Mesothelial cell of epicardium (in vitro differentiated cells): ENCODE data around the gene RAD51D. TPM values are rescaled to one million over a fixed set of nuclear protein-coding genes. Genes with fewer than 3 reads are reported as not detected.

Experiments
- DNase-seq, 2 experiments: peaks; one replicate each; pipeline ENCODE4 v3.0.0; 2021; ENCODE audit warnings: low spot score in 2 of 2; ENCODE audit not compliant: unreplicated experiment in 2 of 2
- H3K27ac Mint-ChIP-seq: 2 replicates; pipeline ENCODE4 v1.8.0; 2021; ENCODE audit warnings: mixed read lengths
- H3K27me3 Mint-ChIP-seq: 2 replicates; pipeline ENCODE4 v1.8.0; 2021; ENCODE audit warnings: low read depth, mixed read lengths
- H3K36me3 Mint-ChIP-seq: 2 replicates; pipeline ENCODE4 v1.8.0; 2021; ENCODE audit warnings: mixed read lengths
- H3K4me1 Mint-ChIP-seq: 2 replicates; pipeline ENCODE4 v1.8.0; 2021; ENCODE audit warnings: mixed read lengths
- H3K4me3 Mint-ChIP-seq: 2 replicates; pipeline ENCODE4 v1.8.0; 2021; ENCODE audit warnings: mild to moderate bottlenecking, moderate library complexity, mixed read lengths
- H3K9me3 Mint-ChIP-seq: 2 replicates; pipeline ENCODE4 v1.8.0; 2021; ENCODE audit warnings: mixed read lengths
- total RNA-seq: library from RNA; stranded (reverse); gene quantifications from 3 replicates; pipeline ENCODE4 v1.2.1, GENCODE V29; 2021
- TF ChIP-seq, protein P1 (sequence below): fragments of 200-600 bp; sonication (generic); IDR thresholded peaks from one replicate; pipeline ENCODE4 v1.5.0; 2021; ENCODE audit warnings: antibody characterized with exemption; ENCODE audit not compliant: unreplicated experiment

RAD51D gene
- total RNA-seq, 1 donor from 2014 or later, result 17.2 TPM

DNA sequence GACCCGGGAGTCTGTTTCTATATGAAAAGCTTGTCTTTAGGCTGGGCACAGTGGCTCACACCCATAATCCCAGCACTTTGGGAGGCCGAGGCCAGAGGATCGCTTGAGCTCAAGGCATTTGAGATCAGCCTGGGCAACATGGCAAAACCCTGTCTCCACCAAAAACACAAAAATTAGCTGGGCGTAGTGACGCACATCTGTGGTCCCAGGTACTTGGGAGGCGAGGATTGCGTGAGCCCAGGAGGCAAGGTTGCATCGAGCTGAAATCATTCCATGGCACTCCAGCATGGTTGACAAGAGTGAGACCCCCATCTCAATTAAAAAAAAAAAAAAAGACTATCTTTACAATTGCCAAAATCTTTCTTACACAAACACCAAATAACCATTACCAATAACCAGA is 33.5 kb downstream of the RAD51D start:
- no peaks in the 10 kb centered on the region for H3K36me3 Mint-ChIP-seq
- no peak for DNase-seq
- peaks cover 46% of the 10 kb centered on the region for H3K4me1 Mint-ChIP-seq
- no peaks in the 10 kb centered on the region for H3K9me3 Mint-ChIP-seq
- H3K4me3 Mint-ChIP-seq, result no peak overlapping the region
- no peaks in the 10 kb centered on the region for H3K27me3 Mint-ChIP-seq
- TF ChIP-seq, protein P1, sequence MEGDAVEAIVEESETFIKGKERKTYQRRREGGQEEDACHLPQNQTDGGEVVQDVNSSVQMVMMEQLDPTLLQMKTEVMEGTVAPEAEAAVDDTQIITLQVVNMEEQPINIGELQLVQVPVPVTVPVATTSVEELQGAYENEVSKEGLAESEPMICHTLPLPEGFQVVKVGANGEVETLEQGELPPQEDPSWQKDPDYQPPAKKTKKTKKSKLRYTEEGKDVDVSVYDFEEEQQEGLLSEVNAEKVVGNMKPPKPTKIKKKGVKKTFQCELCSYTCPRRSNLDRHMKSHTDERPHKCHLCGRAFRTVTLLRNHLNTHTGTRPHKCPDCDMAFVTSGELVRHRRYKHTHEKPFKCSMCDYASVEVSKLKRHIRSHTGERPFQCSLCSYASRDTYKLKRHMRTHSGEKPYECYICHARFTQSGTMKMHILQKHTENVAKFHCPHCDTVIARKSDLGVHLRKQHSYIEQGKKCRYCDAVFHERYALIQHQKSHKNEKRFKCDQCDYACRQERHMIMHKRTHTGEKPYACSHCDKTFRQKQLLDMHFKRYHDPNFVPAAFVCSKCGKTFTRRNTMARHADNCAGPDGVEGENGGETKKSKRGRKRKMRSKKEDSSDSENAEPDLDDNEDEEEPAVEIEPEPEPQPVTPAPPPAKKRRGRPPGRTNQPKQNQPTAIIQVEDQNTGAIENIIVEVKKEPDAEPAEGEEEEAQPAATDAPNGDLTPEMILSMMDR, result no peak
- no peak overlapping the region for H3K27ac Mint-ChIP-seq

DNA sequence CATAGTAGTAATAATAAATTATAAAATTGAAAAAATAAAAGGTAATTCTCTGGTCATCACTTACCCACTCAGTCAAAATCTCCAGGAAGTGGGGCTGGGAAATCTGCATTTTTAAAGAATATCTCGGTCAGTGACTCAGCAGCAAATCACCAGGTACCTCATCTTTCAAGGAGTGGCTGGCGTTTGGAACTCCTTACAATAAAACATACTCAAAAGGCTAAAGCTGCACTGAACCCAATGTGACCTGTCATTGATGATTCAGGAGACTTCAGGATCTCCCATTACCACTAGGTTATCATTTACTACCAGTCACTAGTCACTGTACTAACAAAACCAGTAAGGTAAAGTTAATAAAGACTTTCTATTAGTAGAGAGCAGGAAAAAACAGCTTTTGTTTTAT is 34.7 kb downstream of the RAD51D start:
- Mint-ChIP-seq H3K4me3 (no peak overlapping the region), H3K27me3 (no peaks in the 10 kb centered on the region), H3K27ac (peak overlapping the region; percentile 9), H3K4me1 (peaks cover 46% of the 10 kb centered on the region), H3K9me3 (no peaks in the 10 kb centered on the region), H3K36me3 (no peaks in the 10 kb centered on the region)
- DNase-seq, result no peak
- TF ChIP-seq, protein P1, result no peak

DNA sequence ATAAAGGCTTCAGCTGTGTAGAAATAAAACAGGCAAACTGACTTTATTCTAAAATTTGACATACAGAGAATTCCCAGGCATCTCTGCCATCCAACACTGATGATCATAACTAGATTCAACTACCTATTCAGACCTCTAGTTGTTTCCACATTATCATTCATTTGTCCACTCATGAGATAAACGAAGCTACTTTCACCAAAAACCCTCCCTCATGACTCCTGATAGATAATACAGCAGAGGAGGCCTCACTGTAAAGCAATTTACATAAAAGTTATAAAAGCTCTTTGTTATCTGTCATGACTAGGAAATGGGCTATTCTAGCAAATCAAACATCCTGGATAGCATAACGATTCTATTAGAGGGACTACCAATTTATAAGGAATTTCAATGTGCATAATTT is 36.6 kb downstream of the RAD51D start:
- H3K36me3 Mint-ChIP-seq, result no peaks in the 10 kb centered on the region
- peaks cover 40% of the 10 kb centered on the region for H3K4me1 Mint-ChIP-seq
- no peak overlapping the region for H3K27ac Mint-ChIP-seq
- H3K27me3 Mint-ChIP-seq, result no peaks in the 10 kb centered on the region
- TF ChIP-seq, protein P1, result no peak
- DNase-seq, result no peak
- no peak overlapping the region for H3K4me3 Mint-ChIP-seq
- no peaks in the 10 kb centered on the region for H3K9me3 Mint-ChIP-seq

DNA sequence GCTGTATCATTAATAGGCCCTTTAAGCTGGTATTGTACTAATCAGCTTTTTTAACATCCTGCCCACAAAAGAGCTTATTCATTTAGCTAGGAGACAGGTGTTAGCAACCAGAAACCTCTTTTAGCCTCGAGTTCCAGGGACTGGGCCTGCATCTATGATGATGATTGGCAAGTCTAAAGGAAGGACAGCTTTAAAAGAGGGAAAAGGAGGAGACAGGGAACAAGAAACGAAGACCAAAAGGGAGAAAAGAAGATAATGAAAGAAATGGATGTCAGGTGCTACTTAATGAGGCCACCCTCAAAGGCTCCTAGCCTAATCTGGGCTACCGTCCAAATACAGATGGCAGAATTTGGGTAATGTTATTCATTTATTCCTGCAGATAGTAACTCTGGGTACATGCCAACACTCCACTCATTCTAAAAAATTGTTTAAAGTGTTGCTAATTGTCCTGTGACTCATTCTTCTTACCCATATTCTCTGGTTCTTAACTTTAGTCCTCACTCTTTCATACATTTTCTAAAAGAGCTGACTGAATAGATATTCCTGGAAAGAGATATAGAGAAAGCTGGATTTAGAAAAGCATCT is 37.5 kb downstream of the RAD51D start:
- no peaks in the 10 kb centered on the region for H3K36me3 Mint-ChIP-seq
- H3K4me3 Mint-ChIP-seq, result no peak overlapping the region
- DNase-seq, result no peak

DNA sequence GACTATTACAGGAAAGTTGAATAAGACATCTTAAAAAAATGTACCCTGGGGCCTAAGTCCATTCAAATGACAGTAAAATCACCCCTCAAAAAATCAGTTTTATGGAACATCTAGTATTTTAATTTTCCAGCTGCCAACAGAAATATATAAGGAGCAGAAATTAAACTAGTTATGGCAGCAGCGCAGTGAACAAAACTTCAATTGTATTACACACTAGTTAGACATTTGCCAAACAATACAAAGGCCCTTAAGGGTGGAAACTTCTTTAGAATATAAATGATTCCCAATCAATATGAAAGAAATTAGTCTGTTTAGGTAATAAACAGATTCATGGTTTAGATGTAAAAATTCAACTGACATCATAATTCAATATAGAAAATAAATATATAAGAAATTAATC is 38.0 kb downstream of the RAD51D start:
- H3K9me3 Mint-ChIP-seq, result no peaks in the 10 kb centered on the region
- H3K36me3 Mint-ChIP-seq, result no peaks in the 10 kb centered on the region

More for the DNA sequence above, 37.5 kb downstream of the RAD51D start:
- TF ChIP-seq, protein P1, result no peak
- H3K27me3 Mint-ChIP-seq, result no peaks in the 10 kb centered on the region
- no peaks in the 10 kb centered on the region for H3K9me3 Mint-ChIP-seq
- H3K27ac Mint-ChIP-seq, result no peak overlapping the region
- H3K4me1 Mint-ChIP-seq, result peaks cover 31% of the 10 kb centered on the region

More for the DNA sequence above, 38.0 kb downstream of the RAD51D start:
- Mint-ChIP-seq H3K4me1 (peaks cover 27% of the 10 kb centered on the region), H3K27me3 (no peaks in the 10 kb centered on the region), H3K27ac (no peak overlapping the region), H3K4me3 (no peak overlapping the region)
- TF ChIP-seq, protein P1, result no peak
- DNase-seq, result no peak
